Measurements from ENCODE around the gene THRA.

GRCh38 chr17:40023590-40024292, 39.0 kb upstream of the THRA start:
- TF ChIP-seq CTCF (IDR thresholded peaks at IDR 0.05) (no peak), POLR2A (IDR thresholded peaks at IDR 0.05) (no peak)

All from testis (tissue), 2 donors.